GM21717 (cell line): ENCODE results near the gene GSTT4.
"Not testable (repeated sequence)": the region's sequence is repeated elsewhere in the genome, so short reads cannot be mapped to it uniquely, and the experiment has no call there.

Source experiments
- ATAC-seq: cut with Tn5 transposase; IDR thresholded peaks from one replicate; pipeline ENCODE4 v1.9.1; 2021; ENCODE audit warnings: mild to moderate bottlenecking, moderate library complexity; ENCODE audit not compliant: unreplicated experiment

GSTT4 gene

DNA sequence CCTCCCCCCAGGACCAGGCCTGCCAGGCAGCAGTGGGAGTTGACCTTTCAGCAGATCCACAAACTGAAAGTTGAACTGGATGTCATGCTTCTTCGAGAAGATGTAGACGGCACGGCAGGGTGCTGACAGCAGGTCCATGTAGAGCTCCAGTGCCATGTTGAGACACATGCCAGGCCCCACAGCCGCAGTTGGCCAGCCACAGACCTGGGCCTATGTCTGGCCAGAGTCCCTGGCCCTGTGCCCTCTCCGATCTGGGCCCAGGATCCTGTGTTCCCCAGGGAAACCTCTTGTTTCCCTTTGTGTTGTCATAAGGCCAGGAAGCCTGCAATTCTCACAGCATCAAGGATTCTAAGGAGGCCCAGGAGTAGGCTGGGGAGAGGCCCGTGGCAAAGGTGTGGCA is at the start of gene GSTT4:
Gene GSTT4, minus strand, starts transcription at position 253 of the 400 bp plus-strand sequence. Its CDS starts 97 bp downstream, at position 156.
- ATAC-seq, result no peak

- ATAC-seq, result no peak
Observed at GRCh38 chr22:24054356-24054755, 49.1 kb upstream of the GSTT4 start.

DNA sequence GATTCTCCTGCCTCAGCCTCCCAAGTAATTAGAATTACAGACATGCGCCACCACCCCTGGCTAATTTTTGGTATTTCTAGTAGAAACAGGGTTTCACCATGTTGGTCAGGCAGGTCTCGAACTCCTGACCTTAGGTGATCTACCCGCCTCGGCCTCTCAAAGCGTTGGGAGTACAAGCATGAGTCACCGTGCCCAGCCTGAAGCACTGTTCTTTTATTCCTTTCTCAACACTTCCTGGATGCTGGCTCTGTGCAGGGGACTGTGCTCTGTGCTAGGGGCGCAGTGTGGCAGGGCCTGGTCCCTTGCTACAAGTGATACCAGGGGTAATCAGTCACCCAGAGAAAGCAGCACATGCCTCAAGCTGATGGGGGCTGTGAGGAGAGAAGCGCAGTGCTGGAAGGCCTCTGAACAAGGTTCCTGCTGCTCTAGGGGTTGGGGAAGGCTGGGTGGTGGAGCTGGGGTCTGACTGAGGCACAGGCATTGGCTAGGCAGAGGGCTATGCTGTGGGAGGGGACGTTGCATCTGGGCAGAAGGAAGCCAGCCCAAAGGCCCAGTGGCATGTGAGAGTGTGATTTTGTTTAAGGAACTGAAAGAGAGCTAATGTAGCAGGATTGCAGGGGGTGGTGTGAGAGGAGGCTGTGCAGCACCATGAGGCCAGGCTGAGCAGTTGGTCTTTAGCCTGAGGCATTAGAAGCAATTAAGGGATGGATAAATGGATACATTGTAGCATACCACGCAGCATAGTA is 48.4 kb upstream of the GSTT4 start:
- no peak for ATAC-seq

GRCh38 chr22:24051568-24051967 is 46.3 kb upstream of the GSTT4 start:
- ATAC-seq, result no peak

- ATAC-seq, result no peak
Observed at GRCh38 chr22:24051028-24051427, 45.8 kb upstream of the GSTT4 start.

DNA sequence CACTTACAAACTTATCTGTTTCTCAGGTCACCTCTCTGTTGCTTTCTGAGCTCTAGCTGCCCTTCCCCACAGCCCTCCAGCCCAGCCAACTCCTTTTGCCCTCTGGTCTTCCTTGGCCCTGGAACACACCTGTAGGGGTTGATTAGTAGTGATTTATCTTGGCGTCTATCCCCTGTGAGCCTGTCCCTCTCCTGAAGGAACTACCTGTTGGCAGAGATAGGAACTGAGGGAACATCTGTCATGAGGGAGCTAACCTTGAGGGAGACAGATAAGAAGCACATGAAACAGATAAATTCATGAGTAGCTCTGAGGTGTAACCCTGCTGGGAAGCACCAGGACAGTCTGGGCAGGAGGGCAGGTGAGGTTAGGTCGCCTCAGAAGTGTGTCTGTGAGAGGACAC is 44.7 kb upstream of the GSTT4 start:
- no peak for ATAC-seq

DNA sequence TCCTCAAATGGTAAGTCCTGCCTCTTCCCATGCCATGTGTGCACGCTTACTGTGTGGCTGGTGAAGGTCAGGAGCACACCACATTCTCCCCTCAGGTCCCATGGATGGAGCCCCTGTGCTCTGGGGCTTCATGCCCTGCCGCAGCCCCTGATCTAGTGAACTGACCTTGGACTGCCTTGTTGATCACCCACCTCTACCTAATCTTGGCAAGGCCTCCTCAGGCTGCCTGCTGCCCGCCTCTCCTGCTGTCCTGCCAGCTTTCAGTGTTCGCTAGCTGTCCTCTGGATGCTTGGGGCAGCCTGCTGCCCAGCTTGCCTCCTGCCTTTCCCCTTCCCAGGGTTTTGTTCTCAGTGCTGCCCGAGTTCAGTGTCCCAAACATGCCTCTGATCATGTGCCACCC is 44.0 kb upstream of the GSTT4 start:
- no peak for ATAC-seq

DNA sequence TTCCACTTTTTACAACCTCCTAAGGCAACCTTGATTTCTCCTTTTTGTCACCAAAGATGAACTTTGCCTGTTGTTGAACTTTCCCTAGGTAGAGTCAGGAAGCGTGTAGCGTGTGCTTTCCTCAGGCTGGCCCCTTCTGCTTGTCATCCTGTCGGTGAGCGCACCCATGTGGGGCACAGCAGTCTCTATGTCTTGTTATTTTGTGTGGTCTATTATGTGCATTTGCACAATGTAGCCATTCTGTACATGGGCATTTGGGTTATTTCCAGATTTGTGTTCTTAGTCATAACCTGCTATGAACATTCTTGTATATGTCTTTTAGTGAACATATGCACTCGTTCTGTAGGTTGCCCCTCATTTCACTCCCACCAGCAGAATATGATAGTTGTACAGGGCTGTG is 40.8 kb upstream of the GSTT4 start:
- ATAC-seq, result no peak

DNA sequence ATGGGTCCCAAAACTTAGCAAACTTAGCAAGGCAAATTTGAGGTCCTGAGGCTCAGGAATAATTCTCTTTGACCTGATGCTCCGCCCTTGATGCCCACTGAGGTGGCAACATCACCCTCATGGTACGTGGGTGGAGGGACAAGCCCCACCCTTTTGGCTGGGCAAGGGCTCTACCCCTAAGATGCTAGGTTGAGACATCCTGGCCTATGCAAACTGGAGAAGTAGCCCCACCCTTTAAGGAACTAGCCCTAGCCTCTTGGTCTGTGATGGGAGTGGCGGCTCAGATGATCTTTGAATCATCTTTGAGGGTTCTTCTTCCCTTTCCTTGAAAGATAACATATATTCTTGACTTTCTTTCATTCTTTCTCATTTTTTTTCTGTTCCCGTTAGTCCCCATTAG is 38.7 kb upstream of the GSTT4 start:
- ATAC-seq, result no peak

GRCh38 chr22:24043465-24043864 is 38.2 kb upstream of the GSTT4 start:
- not testable (repeated sequence) for ATAC-seq

- no peak for ATAC-seq
Observed at GRCh38 chr22:24040946-24041345, 35.7 kb upstream of the GSTT4 start.

DNA sequence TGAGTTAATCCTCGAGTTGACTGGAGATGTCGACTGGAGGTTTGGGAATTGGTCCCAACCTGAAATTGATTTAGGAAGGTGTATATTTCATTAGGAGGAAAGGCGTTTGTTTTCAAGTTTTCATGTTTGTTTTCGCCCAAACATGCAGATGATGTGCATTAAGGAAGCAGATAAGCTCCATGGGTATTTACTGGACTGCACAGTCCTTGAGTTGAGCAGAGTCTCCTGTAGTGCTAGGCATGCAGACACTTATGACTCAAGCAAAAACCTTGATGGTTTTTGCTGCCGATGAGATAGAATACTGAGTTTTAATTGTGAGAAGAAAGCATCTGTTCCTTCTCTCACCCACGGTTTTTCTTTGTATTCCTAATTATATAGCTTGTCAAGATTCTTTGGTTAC is 33.8 kb upstream of the GSTT4 start:
- ATAC-seq, result no peak

- no peak for ATAC-seq
Observed at GRCh38 chr22:24037851-24038765, 32.9 kb upstream of the GSTT4 start.

DNA sequence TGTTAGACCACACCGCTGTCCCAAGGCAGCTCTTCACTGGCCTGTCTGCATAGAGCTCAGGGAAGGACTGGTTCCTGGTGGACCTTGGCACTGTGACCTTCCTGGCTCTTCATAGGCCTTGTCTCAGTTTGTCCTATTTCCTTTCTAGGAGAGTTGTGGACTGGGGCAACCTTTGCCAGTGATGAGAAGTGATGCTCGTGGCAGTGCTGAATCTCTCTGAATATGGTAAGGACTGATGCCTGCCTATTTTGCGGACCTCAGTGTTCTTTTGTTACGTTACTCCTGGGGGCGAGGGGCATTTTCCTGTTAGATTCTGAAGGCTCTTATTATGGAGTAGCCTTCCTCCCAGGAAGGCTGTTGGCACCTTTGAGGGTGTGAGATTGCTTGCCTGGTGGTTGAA is 30.0 kb upstream of the GSTT4 start:
- no peak for ATAC-seq

DNA sequence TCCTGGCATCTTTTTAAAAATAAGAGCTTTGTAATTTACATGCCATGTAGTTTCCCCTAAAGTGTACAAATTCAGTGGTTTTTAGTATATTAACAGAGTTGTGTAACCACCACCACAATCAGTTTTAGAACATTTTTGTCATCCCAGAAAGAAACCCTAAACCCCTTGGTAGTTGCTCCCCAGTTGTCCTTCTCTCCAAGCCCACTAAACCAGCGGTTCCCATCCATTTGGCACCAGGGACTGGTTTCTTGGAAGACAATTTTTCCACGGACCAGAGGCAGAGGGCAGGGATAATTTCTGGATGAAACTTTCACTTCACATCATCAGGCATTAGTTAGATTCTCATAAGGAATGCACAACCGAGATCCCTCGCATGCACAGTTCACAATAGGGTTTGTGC is 28.5 kb upstream of the GSTT4 start:
- ATAC-seq, result no peak

GRCh38 chr22:24030186-24030702 is 25.0 kb upstream of the GSTT4 start:
- ATAC-seq, result no peak

- no peak for ATAC-seq
Observed at GRCh38 chr22:24029304-24029703, 24.1 kb upstream of the GSTT4 start.

- no peak for ATAC-seq
Observed at GRCh38 chr22:24028533-24028932, 23.3 kb upstream of the GSTT4 start.

DNA sequence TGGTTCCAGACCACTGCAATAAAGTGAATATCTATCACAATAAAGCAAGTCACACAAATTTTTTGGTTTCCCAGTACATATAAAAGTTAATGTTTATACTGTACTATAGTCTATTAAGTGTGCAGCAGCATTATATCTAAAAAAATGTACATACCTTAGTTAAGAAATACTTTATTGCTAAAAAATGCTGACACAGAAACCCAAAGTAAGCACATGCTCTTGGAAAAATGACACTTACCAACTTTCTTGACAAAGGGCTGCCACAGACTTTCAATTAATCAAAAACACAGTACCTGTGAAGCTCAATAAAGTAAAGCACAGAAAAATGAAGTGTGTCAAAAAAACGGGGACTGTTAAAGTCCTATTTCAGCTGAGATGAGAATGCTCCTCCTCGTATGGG is 22.7 kb upstream of the GSTT4 start:
- no peak for ATAC-seq

DNA sequence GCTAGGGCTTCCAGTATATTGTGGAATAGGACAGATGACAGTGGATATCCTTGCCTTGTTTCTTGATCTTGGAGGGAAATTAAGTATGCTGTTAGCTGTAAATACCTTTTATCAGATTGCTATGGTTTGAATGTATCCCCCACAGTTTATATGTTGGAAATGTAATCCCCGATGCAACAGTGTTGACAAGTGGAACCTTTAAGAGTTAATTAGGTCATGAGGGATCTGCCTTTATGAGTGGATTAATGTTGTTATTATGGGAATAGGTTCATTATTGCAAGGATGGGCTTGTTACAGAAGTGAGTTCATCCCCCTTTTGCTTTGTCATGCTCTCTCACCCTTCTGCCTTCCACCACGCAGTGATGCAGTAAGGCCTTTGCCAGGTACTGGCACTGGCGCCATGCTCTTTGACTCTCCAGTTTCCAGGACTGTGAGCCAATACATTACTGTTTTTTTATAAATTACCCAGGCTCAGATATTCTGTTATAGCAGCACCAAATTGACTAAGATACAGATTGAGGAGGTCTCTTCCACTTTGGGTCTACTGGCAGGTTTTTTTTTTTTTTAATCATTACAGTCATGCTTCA is 22.2 kb upstream of the GSTT4 start:
- no peak for ATAC-seq

DNA sequence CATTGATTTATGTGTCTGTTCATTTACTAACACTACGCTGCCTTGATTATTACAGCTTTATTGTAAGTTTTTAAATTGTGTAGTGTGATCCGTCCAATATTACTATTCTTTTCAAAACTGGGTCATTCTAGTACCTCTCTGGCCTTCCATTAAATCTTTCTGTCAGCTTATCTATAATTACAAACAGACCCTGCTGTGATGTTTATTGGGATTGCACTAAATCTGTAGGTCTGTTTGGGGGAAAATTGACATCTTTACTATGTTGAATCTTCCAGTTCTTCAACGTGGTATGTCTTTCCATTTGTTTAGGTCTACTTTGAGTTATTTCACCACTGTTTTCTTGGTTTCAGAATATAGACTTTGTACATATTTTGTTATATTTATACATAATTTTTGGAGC is 21.5 kb upstream of the GSTT4 start:
- no peak for ATAC-seq

DNA sequence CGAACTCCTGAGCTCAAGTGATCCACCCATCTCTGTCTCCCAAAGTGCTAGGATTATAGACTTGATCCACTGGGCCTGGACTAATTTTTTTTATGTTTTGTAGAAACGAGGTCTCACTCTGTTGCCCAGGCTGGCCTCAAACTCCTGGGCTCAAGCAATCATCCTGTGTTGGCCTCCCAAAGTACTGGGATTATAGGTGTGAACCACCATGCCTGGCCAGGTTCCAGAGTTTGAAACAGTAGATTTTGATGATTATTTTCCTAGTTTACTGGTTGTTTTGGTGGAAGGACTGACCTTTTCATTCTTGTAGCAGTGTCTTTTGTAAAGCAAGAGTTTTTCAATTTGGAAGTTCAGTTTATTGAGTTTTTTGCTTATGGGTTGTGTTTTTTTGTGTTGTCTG is 20.8 kb upstream of the GSTT4 start:
- ATAC-seq, result no peak
